ENCODE measurements around the gene C11orf68. TPM values are rescaled to one million over a fixed set of nuclear protein-coding genes. Genes with fewer than 3 reads are reported as not detected.

Gene C11orf68
- polyA plus RNA-seq, 1 experiment, result 32.9 TPM

GRCh38 chr11:65870706-65871681 lies 47.9 kb downstream of the C11orf68 start:
- TF ChIP-seq CTCF (IDR thresholded peaks at IDR 0.05; ENCODE audit: low read depth, low read length), result no peak
- POLR2A ChIA-PET, result interaction anchor here (0.5 to 2.2 kb wide), 8 partner anchors 8 to 249 kb away, joined by 3 to 37 read pairs (median 7); partner anchors contain the start of genes CCDC85B, CFL1, FIBP and FOSL1

GRCh38 chr11:65870307-65870658 lies 48.6 kb downstream of the C11orf68 start:
- Histone ChIP-seq H3K27me3 (ENCODE audit: control insufficient read depth, insufficient read depth, low read length) (no peaks in the 10 kb centered on the region), H3K9me3 (ENCODE audit: control insufficient read depth, insufficient read depth, low read length) (no peaks in the 10 kb centered on the region; the same call in 1 of the 2 replicates), H3K27ac (ENCODE audit: low read depth, low read length) (peak overlapping the region; percentile 21), H3K4me3 (ENCODE audit: low read depth, low read length) (peak overlapping the region; percentile 76; the same call in 1 of the 2 replicates)
- no peak for DNase-seq (ENCODE audit: low read depth, low spot score)
- no peak for TF ChIP-seq CTCF (IDR thresholded peaks at IDR 0.05; ENCODE audit: low read depth, low read length)
- CTCF ChIA-PET, result interaction anchor here (1.3 to 4.2 kb wide), 5 partner anchors 9 to 118 kb away, joined by 3 to 35 read pairs (median 20); partner anchors contain the start of genes FIBP and MUS81
- POLR2A ChIA-PET, result interaction anchor here (1.1 to 4.2 kb wide), 2 partner anchors 10 to 11 kb away, joined by 3 to 26 read pairs; partner anchors contain the start of gene MUS81

More at GRCh38 chr11:65870706-65871681, 47.9 kb downstream of the C11orf68 start:
- Histone ChIP-seq H3K27ac (ENCODE audit: low read depth, low read length) (peak overlapping the region; percentile 83), H3K27me3 (ENCODE audit: control insufficient read depth, insufficient read depth, low read length) (no peaks in the 10 kb centered on the region), H3K4me3 (ENCODE audit: low read depth, low read length) (peak overlapping the region; percentile 76), H3K9me3 (ENCODE audit: control insufficient read depth, insufficient read depth, low read length) (no peaks in the 10 kb centered on the region; the same call in 1 of the 2 replicates)
- CTCF ChIA-PET, result interaction anchor here (0.6 to 2.4 kb wide), 8 partner anchors 10 to 198 kb away, joined by 3 to 23 read pairs (median 6); partner anchors contain the start of genes FIBP and MUS81
- no peak for DNase-seq (ENCODE audit: low read depth, low spot score)

- TF ChIP-seq CTCF (IDR thresholded peaks at IDR 0.05; ENCODE audit: low read depth, low read length), result no peak
- H3K27ac ChIP-seq (ENCODE audit: low read depth, low read length), result peak overlapping the region; percentile 21
- CTCF ChIA-PET, result interaction anchor here (2.1 to 4.2 kb wide), 4 partner anchors 10 to 19 kb away, joined by 14 to 35 read pairs (median 22); partner anchors contain the start of genes FIBP and MUS81
- H3K9me3 ChIP-seq (ENCODE audit: control insufficient read depth, insufficient read depth, low read length), result no peaks in the 10 kb centered on the region; the same call in 1 of the 2 replicates
- no peaks in the 10 kb centered on the region for H3K27me3 ChIP-seq (ENCODE audit: control insufficient read depth, insufficient read depth, low read length)
- no peak for DNase-seq (ENCODE audit: low read depth, low spot score)
- POLR2A ChIA-PET, result interaction anchor here (0.6 to 4.2 kb wide), 2 partner anchors 11 to 16 kb away, joined by 8 to 26 read pairs; partner anchors contain the start of gene MUS81
- H3K4me3 ChIP-seq (ENCODE audit: low read depth, low read length), result no peak overlapping the region
Measured at GRCh38 chr11:65869643-65870306, 49.1 kb downstream of the C11orf68 start.

- ChIA-PET POLR2A (interaction anchor here (0.6 to 4.2 kb wide), 4 partner anchors 10 to 987 kb away, joined by 3 to 26 read pairs (median 4); partner anchors contain the start of genes FIBP and MUS81), CTCF (interaction anchor here (2.1 to 4.2 kb wide), 3 partner anchors 9 to 20 kb away, joined by 14 to 35 read pairs (median 20); partner anchors contain the start of genes FIBP and MUS81)
- no peak overlapping the region for H3K27ac ChIP-seq (ENCODE audit: low read depth, low read length)
- no peak for DNase-seq (ENCODE audit: low read depth, low spot score)
- H3K4me3 ChIP-seq (ENCODE audit: low read depth, low read length), result no peak overlapping the region
- H3K27me3 ChIP-seq (ENCODE audit: control insufficient read depth, insufficient read depth, low read length), result no peaks in the 10 kb centered on the region
- no peak for TF ChIP-seq CTCF (IDR thresholded peaks at IDR 0.05; ENCODE audit: low read depth, low read length)
- no peaks in the 10 kb centered on the region; the same call in 1 of the 2 replicates for H3K9me3 ChIP-seq (ENCODE audit: control insufficient read depth, insufficient read depth, low read length)
Measured at GRCh38 chr11:65868907-65869306, 50.0 kb downstream of the C11orf68 start.
